ENCODE data around the gene SASH1.

- no peak for TF ChIP-seq CTCF (IDR thresholded peaks at IDR 0.05; ENCODE audit: low read depth, low read length, poor library complexity, severe bottlenecking)
- TF ChIP-seq EZH2phosphoT487 (IDR thresholded peaks at IDR 0.05; ENCODE audit: borderline replicate concordance, low read length) = no peak
These were observed 82.8 kb downstream of the SASH1 start for GRCh38 chr6:148425443-148425842.

Data from DOHH2 (cell line).